ENCODE measurements around the gene LGALS8.
A peak's percentile ranks its signal among the peaks of the same experiment; 100 is the strongest.

The LGALS8 gene

GRCh38 chr1:236581528-236581927 lies 57.7 kb downstream of the LGALS8 start:
- Histone ChIP-seq H3K79me2 (ENCODE audit: insufficient read depth, low read depth) (no peaks in the 10 kb centered on the region), H3K4me2 (no peak overlapping the region), H3K27me3 (ENCODE audit: insufficient read depth, low read depth) (no peaks in the 10 kb centered on the region), H3K4me1 (ENCODE audit: low read depth, poor library complexity, severe bottlenecking) (no peaks in the 10 kb centered on the region), H3K4me3 (IDR thresholded peaks at IDR 0.05; ENCODE audit: insufficient read depth, low read depth, low read length) (no peak overlapping the region), H3K36me3 (ENCODE audit: insufficient read depth) (peaks cover 36% of the 10 kb centered on the region; the same call in 1 of the 2 replicates), H2AFZ (ENCODE audit: low read depth) (no peak overlapping the region), H3K27ac (no peak overlapping the region), H3K9ac (no peak overlapping the region), H4K20me1 (ENCODE audit: insufficient read depth) (no peaks in the 10 kb centered on the region; the same call in 1 of the 2 replicates)
- TF ChIP-seq, protein P1, sequence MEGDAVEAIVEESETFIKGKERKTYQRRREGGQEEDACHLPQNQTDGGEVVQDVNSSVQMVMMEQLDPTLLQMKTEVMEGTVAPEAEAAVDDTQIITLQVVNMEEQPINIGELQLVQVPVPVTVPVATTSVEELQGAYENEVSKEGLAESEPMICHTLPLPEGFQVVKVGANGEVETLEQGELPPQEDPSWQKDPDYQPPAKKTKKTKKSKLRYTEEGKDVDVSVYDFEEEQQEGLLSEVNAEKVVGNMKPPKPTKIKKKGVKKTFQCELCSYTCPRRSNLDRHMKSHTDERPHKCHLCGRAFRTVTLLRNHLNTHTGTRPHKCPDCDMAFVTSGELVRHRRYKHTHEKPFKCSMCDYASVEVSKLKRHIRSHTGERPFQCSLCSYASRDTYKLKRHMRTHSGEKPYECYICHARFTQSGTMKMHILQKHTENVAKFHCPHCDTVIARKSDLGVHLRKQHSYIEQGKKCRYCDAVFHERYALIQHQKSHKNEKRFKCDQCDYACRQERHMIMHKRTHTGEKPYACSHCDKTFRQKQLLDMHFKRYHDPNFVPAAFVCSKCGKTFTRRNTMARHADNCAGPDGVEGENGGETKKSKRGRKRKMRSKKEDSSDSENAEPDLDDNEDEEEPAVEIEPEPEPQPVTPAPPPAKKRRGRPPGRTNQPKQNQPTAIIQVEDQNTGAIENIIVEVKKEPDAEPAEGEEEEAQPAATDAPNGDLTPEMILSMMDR (conservative IDR thresholded peaks at IDR 0.05; ENCODE audit: low read depth, low read length), result no peak

DNA sequence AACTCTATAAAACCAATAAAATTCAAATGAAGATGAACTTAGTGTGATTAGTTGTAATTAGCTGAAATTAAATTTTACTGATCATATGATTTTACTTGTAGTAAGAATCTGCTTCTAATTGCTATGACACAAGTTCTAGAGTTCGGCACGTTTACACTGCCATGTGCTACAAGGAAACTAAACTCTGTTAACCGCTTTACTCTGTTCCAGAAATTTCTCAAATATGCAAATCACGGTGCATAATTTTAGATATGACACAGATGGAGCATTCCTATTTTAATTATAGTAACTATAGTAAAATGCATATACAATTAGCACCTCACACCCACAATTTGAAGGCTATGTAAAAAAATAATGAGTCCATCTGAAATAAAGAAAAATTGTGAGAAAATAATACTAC lies 65.7 kb downstream of the LGALS8 start:
- Histone ChIP-seq H3K4me1 (ENCODE audit: low read depth, poor library complexity, severe bottlenecking) (no peaks in the 10 kb centered on the region), H3K4me3 (IDR thresholded peaks at IDR 0.05; ENCODE audit: insufficient read depth, low read depth, low read length) (no peak overlapping the region), H2AFZ (ENCODE audit: low read depth) (no peak overlapping the region), H3K27me3 (ENCODE audit: insufficient read depth, low read depth) (no peaks in the 10 kb centered on the region), H4K20me1 (ENCODE audit: insufficient read depth) (no peaks in the 10 kb centered on the region), H3K9ac (no peak overlapping the region), H3K27ac (no peak overlapping the region), H3K36me3 (ENCODE audit: insufficient read depth) (peaks cover 38% of the 10 kb centered on the region; the same call in 1 of the 2 replicates), H3K79me2 (ENCODE audit: insufficient read depth, low read depth) (no peaks in the 10 kb centered on the region), H3K4me2 (no peak overlapping the region)
- TF ChIP-seq, protein P1 (conservative IDR thresholded peaks at IDR 0.05; ENCODE audit: low read depth, low read length), result no peak

DNA sequence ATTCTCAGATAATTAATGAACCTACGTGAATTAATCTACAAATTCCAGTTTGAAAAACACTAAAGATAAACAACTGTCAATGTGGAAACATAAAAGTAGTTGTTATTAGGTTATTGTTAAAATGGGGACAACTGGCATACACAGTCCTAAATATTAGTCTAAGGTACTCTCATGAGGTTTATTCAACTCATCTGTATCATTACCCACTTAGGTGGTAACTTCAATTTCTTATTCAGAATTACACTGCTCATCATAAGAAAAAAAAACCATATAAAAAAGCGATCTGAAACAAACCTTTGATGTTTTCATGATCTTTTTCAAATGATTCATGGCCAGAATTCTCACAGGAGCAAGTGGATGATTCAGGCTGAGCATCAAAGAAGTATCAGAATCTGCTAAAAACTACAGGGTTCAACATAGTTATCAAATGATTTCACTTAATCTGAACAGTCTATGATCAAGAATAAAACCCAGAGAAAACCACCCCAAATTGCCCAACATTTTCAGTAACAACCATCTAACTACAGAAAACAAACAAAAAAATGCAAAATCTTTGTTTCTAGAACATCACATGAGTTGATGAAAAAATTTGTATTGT lies 66.9 kb downstream of the LGALS8 start:
- Histone ChIP-seq H3K4me3 (IDR thresholded peaks at IDR 0.05; ENCODE audit: insufficient read depth, low read depth, low read length) (no peak overlapping the region), H2AFZ (ENCODE audit: low read depth) (no peak overlapping the region), H4K20me1 (ENCODE audit: insufficient read depth) (no peaks in the 10 kb centered on the region; the same call in 1 of the 2 replicates), H3K9ac (no peak overlapping the region), H3K36me3 (ENCODE audit: insufficient read depth) (peaks cover 42% of the 10 kb centered on the region; the same call in 1 of the 2 replicates), H3K79me2 (ENCODE audit: insufficient read depth, low read depth) (no peaks in the 10 kb centered on the region), H3K4me2 (no peak overlapping the region), H3K27ac (no peak overlapping the region), H3K4me1 (ENCODE audit: low read depth, poor library complexity, severe bottlenecking) (no peaks in the 10 kb centered on the region), H3K27me3 (ENCODE audit: insufficient read depth, low read depth) (no peaks in the 10 kb centered on the region)
- TF ChIP-seq, protein P1 (conservative IDR thresholded peaks at IDR 0.05; ENCODE audit: low read depth, low read length), result no peak

GRCh38 chr1:236602171-236602570 lies 78.4 kb downstream of the LGALS8 start:
- H3K27ac ChIP-seq, result no peak overlapping the region
- H3K36me3 ChIP-seq (ENCODE audit: insufficient read depth), result peaks cover 4% of the 10 kb centered on the region; the same call in 1 of the 2 replicates
- H3K4me3 ChIP-seq (IDR thresholded peaks at IDR 0.05; ENCODE audit: insufficient read depth, low read depth, low read length), result no peak overlapping the region
- no peak overlapping the region for H2AFZ ChIP-seq (ENCODE audit: low read depth)
- peaks cover 54% of the 10 kb centered on the region for H3K79me2 ChIP-seq (ENCODE audit: insufficient read depth, low read depth)
- no peak overlapping the region for H3K9ac ChIP-seq
- peak overlapping the region; percentile 69; the same call in 1 of the 2 replicates for H3K4me2 ChIP-seq
- H4K20me1 ChIP-seq (ENCODE audit: insufficient read depth), result no peaks in the 10 kb centered on the region
- H3K4me1 ChIP-seq (ENCODE audit: low read depth, poor library complexity, severe bottlenecking), result peaks cover 16% of the 10 kb centered on the region
- TF ChIP-seq, protein P1 (conservative IDR thresholded peaks at IDR 0.05; ENCODE audit: low read depth, low read length), result no peak
- H3K27me3 ChIP-seq (ENCODE audit: insufficient read depth, low read depth), result no peaks in the 10 kb centered on the region

Measured in KMS-11 (cell line).